Activated CD4-positive, alpha-beta T cell treated with anti-CD3 and anti-CD28 coated beads, Interleukin-2, amount 50 U/mL, for 16 hours (primary cell): Measurements from ENCODE around the gene PARD3.
A peak's percentile ranks its signal among the peaks of the same experiment; 100 is the strongest.
"Not testable (repeated sequence)": the region's sequence is repeated elsewhere in the genome, so short reads cannot be mapped to it uniquely, and the experiment has no call there.

Experiments
- DNase-seq: peaks from one replicate; pipeline ENCODE4 v3.0.0-alpha.2; 2020

PARD3 gene

GRCh38 chr10:34275626-34276130 is 539.4 kb downstream of the PARD3 start:
- DNase-seq = no peak

- no peak for DNase-seq
These were observed 540.2 kb downstream of the PARD3 start for GRCh38 chr10:34274906-34275305.

- no peak for DNase-seq
These were observed 541.8 kb downstream of the PARD3 start for GRCh38 chr10:34273340-34273739.

GRCh38 chr10:34272316-34272715 is 542.8 kb downstream of the PARD3 start:
- no peak for DNase-seq

- not testable (repeated sequence) for DNase-seq
These were observed 546.7 kb downstream of the PARD3 start for GRCh38 chr10:34268410-34268809.

GRCh38 chr10:34262985-34263384 is 552.1 kb downstream of the PARD3 start:
- no peak for DNase-seq

- DNase-seq = no peak
These were observed 554.2 kb downstream of the PARD3 start for GRCh38 chr10:34260904-34261303.

- no peak for DNase-seq
These were observed 558.9 kb downstream of the PARD3 start for GRCh38 chr10:34256216-34256615.

- no peak for DNase-seq
These were observed 560.1 kb downstream of the PARD3 start for GRCh38 chr10:34255035-34255434.

- peak; percentile 51 for DNase-seq
These were observed 560.5 kb downstream of the PARD3 start for GRCh38 chr10:34254596-34254995.

- DNase-seq = no peak
These were observed 563.0 kb downstream of the PARD3 start for GRCh38 chr10:34252111-34252510.

GRCh38 chr10:34251177-34251576 is 563.9 kb downstream of the PARD3 start:
- no peak for DNase-seq

- DNase-seq = no peak
These were observed 564.4 kb downstream of the PARD3 start for GRCh38 chr10:34250722-34251121.

- no peak for DNase-seq
These were observed 565.5 kb downstream of the PARD3 start for GRCh38 chr10:34249634-34250033.

GRCh38 chr10:34247560-34247959 is 567.5 kb downstream of the PARD3 start:
- DNase-seq = no peak

- no peak for DNase-seq
These were observed 570.2 kb downstream of the PARD3 start for GRCh38 chr10:34244756-34245484.

- no peak for DNase-seq
These were observed 573.7 kb downstream of the PARD3 start for GRCh38 chr10:34241226-34242000.

- no peak for DNase-seq
These were observed 575.1 kb downstream of the PARD3 start for GRCh38 chr10:34240039-34240438.

GRCh38 chr10:34237898-34238455 is 577.1 kb downstream of the PARD3 start:
- no peak for DNase-seq

GRCh38 chr10:34236931-34237330 is 578.2 kb downstream of the PARD3 start:
- DNase-seq = no peak

GRCh38 chr10:34235164-34235832 is 579.8 kb downstream of the PARD3 start:
- DNase-seq = no peak

GRCh38 chr10:34232481-34232880 is 582.6 kb downstream of the PARD3 start:
- no peak for DNase-seq
